Dendritic cell treated with granulocyte-macrophage colony-stimulating factor and Interleukin-4, amounts not matched to agents 40 ng/mL and 50 ng/mL, for 4 days (primary cell): ENCODE measurements around the gene JARID2.

Experiments used
- H3K27ac Mint-ChIP-seq: one replicate; pipeline ENCODE4 v1.8.0; 2022; ENCODE audit warnings: mild to moderate bottlenecking, mixed read lengths
- H3K27me3 Mint-ChIP-seq: one replicate; pipeline ENCODE4 v1.8.0; 2022; ENCODE audit warnings: mild to moderate bottlenecking, mixed read lengths
- H3K36me3 Mint-ChIP-seq: one replicate; pipeline ENCODE4 v1.8.0; 2022; ENCODE audit warnings: low read depth, mixed read lengths
- H3K4me1 Mint-ChIP-seq: one replicate; pipeline ENCODE4 v1.8.0; 2022; ENCODE audit warnings: low read depth, mixed read lengths
- H3K4me3 Mint-ChIP-seq: one replicate; pipeline ENCODE4 v1.8.0; 2022; ENCODE audit warnings: mild to moderate bottlenecking, moderate library complexity, mixed read lengths
- H3K9me3 Mint-ChIP-seq: one replicate; pipeline ENCODE4 v1.8.0; 2022; ENCODE audit warnings: mixed read lengths
- intact Hi-C: fragments of 100-400 bp; cut with micrococcal nuclease; formaldehyde crosslinking; loops from one replicate; pipeline ENCODE4 v1.15.0; 2022

JARID2 gene

GRCh38 chr6:15340105-15340601, 94.3 kb downstream of the JARID2 start:
- H3K9me3 Mint-ChIP-seq, result no peaks in the 10 kb centered on the region
- no peak overlapping the region for H3K4me3 Mint-ChIP-seq
- no peaks in the 10 kb centered on the region for H3K36me3 Mint-ChIP-seq
- peak overlapping the region; percentile 56 for H3K27ac Mint-ChIP-seq
- intact Hi-C loops, result no loop called here
- H3K27me3 Mint-ChIP-seq, result no peaks in the 10 kb centered on the region
- peaks cover 84% of the 10 kb centered on the region for H3K4me1 Mint-ChIP-seq

- no peaks in the 10 kb centered on the region for H3K27me3 Mint-ChIP-seq
- H3K9me3 Mint-ChIP-seq, result no peaks in the 10 kb centered on the region
- H3K36me3 Mint-ChIP-seq, result no peaks in the 10 kb centered on the region
- peaks cover 84% of the 10 kb centered on the region for H3K4me1 Mint-ChIP-seq
- intact Hi-C loops, result no loop called here
- H3K4me3 Mint-ChIP-seq, result peak overlapping the region; percentile 10
- H3K27ac Mint-ChIP-seq, result peak overlapping the region; percentile 56
Observed at GRCh38 chr6:15340775-15341174, 94.9 kb downstream of the JARID2 start.

GRCh38 chr6:15341311-15342001, 95.6 kb downstream of the JARID2 start:
- intact Hi-C loops, result no loop called here
- Mint-ChIP-seq H3K36me3 (no peaks in the 10 kb centered on the region), H3K4me1 (peaks cover 86% of the 10 kb centered on the region), H3K27me3 (no peaks in the 10 kb centered on the region), H3K27ac (peak overlapping the region; percentile 56), H3K4me3 (no peak overlapping the region), H3K9me3 (no peaks in the 10 kb centered on the region)

GRCh38 chr6:15342114-15342513, 96.2 kb downstream of the JARID2 start:
- H3K36me3 Mint-ChIP-seq, result no peaks in the 10 kb centered on the region
- no peak overlapping the region for H3K27ac Mint-ChIP-seq
- peaks cover 87% of the 10 kb centered on the region for H3K4me1 Mint-ChIP-seq
- H3K27me3 Mint-ChIP-seq, result no peaks in the 10 kb centered on the region
- H3K9me3 Mint-ChIP-seq, result no peaks in the 10 kb centered on the region
- intact Hi-C loops, result no loop called here
- no peak overlapping the region for H3K4me3 Mint-ChIP-seq

- Mint-ChIP-seq H3K9me3 (no peaks in the 10 kb centered on the region), H3K27me3 (no peaks in the 10 kb centered on the region), H3K4me3 (peak overlapping the region; percentile 46), H3K4me1 (peaks cover 80% of the 10 kb centered on the region), H3K27ac (peak overlapping the region; percentile 60), H3K36me3 (no peaks in the 10 kb centered on the region)
- intact Hi-C loops, result no loop called here
Observed at GRCh38 chr6:15343490-15344191, 97.8 kb downstream of the JARID2 start.

- Mint-ChIP-seq H3K4me3 (peak overlapping the region; percentile 46), H3K4me1 (peaks cover 81% of the 10 kb centered on the region), H3K9me3 (no peaks in the 10 kb centered on the region), H3K27ac (peak overlapping the region; percentile 60), H3K36me3 (no peaks in the 10 kb centered on the region), H3K27me3 (no peaks in the 10 kb centered on the region)
- intact Hi-C loops, result no loop called here
Observed at GRCh38 chr6:15344192-15344519, 98.3 kb downstream of the JARID2 start.

- Mint-ChIP-seq H3K9me3 (no peaks in the 10 kb centered on the region), H3K27me3 (no peaks in the 10 kb centered on the region), H3K4me3 (no peak overlapping the region), H3K27ac (no peak overlapping the region), H3K4me1 (peaks cover 84% of the 10 kb centered on the region), H3K36me3 (peaks cover 4% of the 10 kb centered on the region)
- intact Hi-C loops, result no loop called here
Observed at GRCh38 chr6:15344831-15345230, 99.0 kb downstream of the JARID2 start.

GRCh38 chr6:15346315-15346714, 100.4 kb downstream of the JARID2 start:
- Mint-ChIP-seq H3K27me3 (no peaks in the 10 kb centered on the region), H3K36me3 (peaks cover 9% of the 10 kb centered on the region), H3K4me3 (no peak overlapping the region), H3K4me1 (peaks cover 77% of the 10 kb centered on the region), H3K9me3 (no peaks in the 10 kb centered on the region), H3K27ac (no peak overlapping the region)
- intact Hi-C loops, result no loop called here

- H3K9me3 Mint-ChIP-seq, result no peaks in the 10 kb centered on the region
- H3K4me3 Mint-ChIP-seq, result no peak overlapping the region
- no peaks in the 10 kb centered on the region for H3K27me3 Mint-ChIP-seq
- intact Hi-C loops, result no loop called here
- H3K4me1 Mint-ChIP-seq, result peaks cover 74% of the 10 kb centered on the region
- H3K27ac Mint-ChIP-seq, result no peak overlapping the region
- peaks cover 9% of the 10 kb centered on the region for H3K36me3 Mint-ChIP-seq
Observed at GRCh38 chr6:15348528-15348927, 102.7 kb downstream of the JARID2 start.

- Mint-ChIP-seq H3K27me3 (no peaks in the 10 kb centered on the region), H3K9me3 (no peaks in the 10 kb centered on the region), H3K27ac (no peak overlapping the region), H3K4me1 (peaks cover 73% of the 10 kb centered on the region), H3K36me3 (peaks cover 16% of the 10 kb centered on the region), H3K4me3 (no peak overlapping the region)
- intact Hi-C loops, result no loop called here
Observed at GRCh38 chr6:15349379-15349778, 103.5 kb downstream of the JARID2 start.

GRCh38 chr6:15350386-15351083, 104.7 kb downstream of the JARID2 start:
- Mint-ChIP-seq H3K4me3 (no peak overlapping the region), H3K4me1 (peaks cover 76% of the 10 kb centered on the region), H3K27me3 (no peaks in the 10 kb centered on the region), H3K36me3 (peaks cover 19% of the 10 kb centered on the region), H3K9me3 (no peaks in the 10 kb centered on the region), H3K27ac (no peak overlapping the region)
- intact Hi-C loops, result no loop called here

GRCh38 chr6:15351631-15352030, 105.8 kb downstream of the JARID2 start:
- Mint-ChIP-seq H3K9me3 (no peaks in the 10 kb centered on the region), H3K27me3 (no peaks in the 10 kb centered on the region), H3K27ac (no peak overlapping the region), H3K36me3 (peaks cover 24% of the 10 kb centered on the region), H3K4me1 (peaks cover 75% of the 10 kb centered on the region), H3K4me3 (no peak overlapping the region)
- intact Hi-C loops, result no loop called here

GRCh38 chr6:15352220-15352619, 106.4 kb downstream of the JARID2 start:
- H3K9me3 Mint-ChIP-seq, result no peaks in the 10 kb centered on the region
- peaks cover 73% of the 10 kb centered on the region for H3K4me1 Mint-ChIP-seq
- H3K27me3 Mint-ChIP-seq, result no peaks in the 10 kb centered on the region
- no peak overlapping the region for H3K4me3 Mint-ChIP-seq
- intact Hi-C loops, result no loop called here
- H3K36me3 Mint-ChIP-seq, result peaks cover 25% of the 10 kb centered on the region
- H3K27ac Mint-ChIP-seq, result no peak overlapping the region

- no peak overlapping the region for H3K4me3 Mint-ChIP-seq
- H3K27ac Mint-ChIP-seq, result no peak overlapping the region
- H3K9me3 Mint-ChIP-seq, result no peaks in the 10 kb centered on the region
- peaks cover 31% of the 10 kb centered on the region for H3K36me3 Mint-ChIP-seq
- H3K27me3 Mint-ChIP-seq, result no peaks in the 10 kb centered on the region
- intact Hi-C loops, result no loop called here
- H3K4me1 Mint-ChIP-seq, result peaks cover 74% of the 10 kb centered on the region
Observed at GRCh38 chr6:15352845-15353244, 107.0 kb downstream of the JARID2 start.
